Adrenal gland (tissue), 5 donors: ENCODE measurements around the gene MMP24OS.

Source experiments
- POLR2A ChIP-seq, 2 donors: fragments of 450-650 bp; IDR thresholded peaks; one replicate each; pipeline ENCODE4 v1.6.1; 2017; ENCODE audit warnings: antibody characterized with exemption in 2 of 2, mild to moderate bottlenecking in 2 of 2, moderate library complexity in 1 of 2
- TF ChIP-seq, protein P1 (sequence below), 6 experiments: fragments of 450-650 bp in 4 of 6; fragments of 200-600 bp in 2 of 6; sonication (generic) in 1 of 6; IDR thresholded peaks; 1 replicate in 5 of 6; 2 replicates in 1 of 6; pipeline versions ENCODE4 v1.5.1 to v1.8.0; 2016 to 2021; ENCODE audit warnings: antibody characterized with exemption in 6 of 6, mild to moderate bottlenecking in 2 of 6, moderate library complexity in 1 of 6
- donor health status: DM: no; HTN: no; CAD: no.

GRCh38 chr20:35226884-35227681 is 50.8 kb downstream of the MMP24OS start:
- TF ChIP-seq, protein P1, sequence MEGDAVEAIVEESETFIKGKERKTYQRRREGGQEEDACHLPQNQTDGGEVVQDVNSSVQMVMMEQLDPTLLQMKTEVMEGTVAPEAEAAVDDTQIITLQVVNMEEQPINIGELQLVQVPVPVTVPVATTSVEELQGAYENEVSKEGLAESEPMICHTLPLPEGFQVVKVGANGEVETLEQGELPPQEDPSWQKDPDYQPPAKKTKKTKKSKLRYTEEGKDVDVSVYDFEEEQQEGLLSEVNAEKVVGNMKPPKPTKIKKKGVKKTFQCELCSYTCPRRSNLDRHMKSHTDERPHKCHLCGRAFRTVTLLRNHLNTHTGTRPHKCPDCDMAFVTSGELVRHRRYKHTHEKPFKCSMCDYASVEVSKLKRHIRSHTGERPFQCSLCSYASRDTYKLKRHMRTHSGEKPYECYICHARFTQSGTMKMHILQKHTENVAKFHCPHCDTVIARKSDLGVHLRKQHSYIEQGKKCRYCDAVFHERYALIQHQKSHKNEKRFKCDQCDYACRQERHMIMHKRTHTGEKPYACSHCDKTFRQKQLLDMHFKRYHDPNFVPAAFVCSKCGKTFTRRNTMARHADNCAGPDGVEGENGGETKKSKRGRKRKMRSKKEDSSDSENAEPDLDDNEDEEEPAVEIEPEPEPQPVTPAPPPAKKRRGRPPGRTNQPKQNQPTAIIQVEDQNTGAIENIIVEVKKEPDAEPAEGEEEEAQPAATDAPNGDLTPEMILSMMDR (IDR thresholded peaks at IDR 0.05), result no peak
- TF ChIP-seq POLR2A (IDR thresholded peaks at IDR 0.05), result no peak
